Activated CD8-positive, alpha-beta memory T cell treated with anti-CD3 and anti-CD28 coated beads, Interleukin-2, amount 50 U/mL, for 1 hour (primary cell): ENCODE data around the gene SMDT1.
"Not testable (repeated sequence)": the region's sequence is repeated elsewhere in the genome, so short reads cannot be mapped to it uniquely, and the experiment has no call there.

Experiments used
- DNase-seq: peaks from one replicate; pipeline ENCODE4 v3.0.0-alpha.2; 2020; ENCODE audit errors: extremely low read depth

The SMDT1 gene

DNA sequence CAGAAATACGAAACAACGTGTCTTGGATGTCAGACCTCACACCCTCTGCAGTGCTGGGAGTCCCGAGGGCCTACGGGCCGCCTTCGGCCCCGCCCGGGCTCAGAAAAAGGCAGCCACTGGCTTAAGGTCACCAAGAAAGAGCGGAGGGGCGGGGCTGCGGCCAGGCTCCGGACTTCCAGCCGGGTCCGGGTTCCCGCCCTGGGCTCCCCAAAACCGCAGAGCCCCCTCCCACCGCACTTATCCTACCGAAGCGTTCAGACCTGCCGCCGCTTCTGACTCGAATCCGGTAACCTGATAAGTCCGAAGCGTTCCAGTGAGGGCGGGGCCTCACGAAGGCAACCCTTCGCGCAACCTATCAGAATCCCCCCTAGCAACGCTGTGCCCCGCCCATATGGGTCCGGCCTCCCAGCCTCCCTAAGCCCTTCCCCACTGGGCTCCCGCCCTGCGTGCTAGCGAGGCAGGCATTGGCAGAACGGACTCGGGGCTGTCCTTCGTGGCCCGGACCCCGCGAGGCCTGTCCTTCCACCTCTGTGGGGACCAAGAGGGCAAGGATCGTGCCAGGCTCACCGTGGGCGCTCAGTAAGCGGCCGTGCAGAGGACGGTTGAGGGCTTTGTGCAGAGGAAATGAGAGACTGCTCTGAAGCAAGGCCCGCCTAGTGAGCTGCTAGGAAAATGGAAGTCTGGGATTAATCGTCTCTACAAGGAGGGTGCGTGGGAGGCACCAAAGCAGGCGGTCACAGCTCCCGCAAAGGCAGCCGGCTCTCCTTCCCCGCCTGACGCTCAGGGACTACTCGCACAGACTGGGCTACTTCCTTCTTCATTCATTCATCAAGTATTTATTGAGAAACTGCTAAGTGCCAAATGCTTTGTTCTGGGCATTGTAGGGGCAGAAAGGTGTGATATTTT, 8.7 kb upstream of the SMDT1 start, which contains the start of gene NAGA:
TSS of gene NAGA (minus strand) at position 296 of the 906 bp plus-strand sequence. CDS start 515 bp downstream, outside the sequence.
- peak; percentile 58 for DNase-seq

DNA sequence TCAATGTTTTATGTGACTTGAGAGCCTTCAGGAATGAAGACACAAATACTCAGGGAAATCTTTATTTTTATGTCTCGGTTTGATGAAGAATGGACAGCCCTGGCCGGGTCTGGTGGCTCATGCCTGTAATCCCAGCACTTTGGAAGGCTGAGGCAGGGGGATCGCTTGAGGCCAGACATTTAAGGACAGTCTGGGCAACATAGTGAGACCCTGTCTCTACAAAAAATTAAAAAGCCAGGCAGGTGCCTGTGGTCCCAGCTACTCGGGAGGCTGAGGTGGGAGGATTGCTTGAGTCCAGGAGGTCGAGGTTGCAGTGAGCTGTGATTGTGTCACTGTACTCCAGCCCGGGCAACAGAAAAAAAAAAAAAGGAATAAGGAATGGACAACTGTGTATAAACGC, 8.0 kb upstream of the SMDT1 start:
- not testable (repeated sequence) for DNase-seq

DNA sequence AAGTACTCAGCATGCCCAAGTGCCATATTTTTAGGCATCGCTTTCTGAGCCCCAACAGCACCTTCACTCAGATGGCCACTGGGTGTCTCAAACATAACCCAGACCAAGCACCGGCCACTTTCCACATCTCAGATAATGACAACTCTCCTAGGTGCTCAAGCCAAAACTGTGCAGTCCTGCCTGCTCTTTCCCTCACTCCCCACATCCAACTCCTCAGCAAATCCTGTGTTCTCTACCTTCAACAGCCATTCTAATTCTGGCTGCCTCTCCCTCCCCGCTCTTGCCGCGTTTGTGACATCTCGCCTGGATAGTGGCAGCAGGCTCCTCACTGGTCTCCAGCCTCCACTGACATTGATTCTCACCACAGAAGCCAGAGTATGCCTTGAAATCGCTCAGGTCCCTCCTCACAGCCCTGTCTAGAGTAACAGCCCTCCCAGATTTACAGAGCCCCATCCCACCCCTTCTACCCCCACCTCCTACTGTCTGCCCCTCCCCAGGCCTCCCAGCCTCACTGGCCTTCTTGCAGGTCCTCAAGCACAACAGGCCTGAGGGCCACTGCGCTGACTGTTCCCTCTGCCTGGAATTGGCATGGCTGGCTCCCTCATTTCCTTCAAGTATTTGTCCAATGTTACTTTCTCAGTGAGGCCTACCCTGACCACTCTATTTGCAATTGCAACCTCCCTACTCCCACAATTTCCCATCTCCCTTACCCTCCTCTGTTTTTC, 6.7 kb upstream of the SMDT1 start:
- DNase-seq: no peak

DNA sequence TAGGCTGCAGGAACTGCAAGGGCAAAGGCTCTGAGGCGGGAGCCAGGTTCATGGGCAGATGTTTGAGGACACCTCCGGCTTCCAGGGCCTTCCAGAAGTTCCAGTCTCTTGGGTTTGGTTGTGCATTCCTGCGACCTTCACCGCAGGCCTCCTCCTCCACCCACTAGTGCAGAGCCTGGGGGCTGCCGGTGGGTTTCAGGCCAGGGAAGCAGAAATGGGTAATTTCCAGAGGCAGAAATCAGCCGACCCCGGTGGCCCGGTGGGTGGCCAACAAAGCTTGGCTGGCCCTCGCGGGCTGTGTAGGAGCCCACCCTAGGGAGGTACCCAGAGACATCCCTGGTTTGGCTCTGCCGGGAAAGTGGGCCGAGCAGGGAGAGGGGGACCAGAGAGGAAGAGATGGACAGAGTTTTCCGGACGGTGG, 5.9 kb upstream of the SMDT1 start:
- no peak for DNase-seq

DNA sequence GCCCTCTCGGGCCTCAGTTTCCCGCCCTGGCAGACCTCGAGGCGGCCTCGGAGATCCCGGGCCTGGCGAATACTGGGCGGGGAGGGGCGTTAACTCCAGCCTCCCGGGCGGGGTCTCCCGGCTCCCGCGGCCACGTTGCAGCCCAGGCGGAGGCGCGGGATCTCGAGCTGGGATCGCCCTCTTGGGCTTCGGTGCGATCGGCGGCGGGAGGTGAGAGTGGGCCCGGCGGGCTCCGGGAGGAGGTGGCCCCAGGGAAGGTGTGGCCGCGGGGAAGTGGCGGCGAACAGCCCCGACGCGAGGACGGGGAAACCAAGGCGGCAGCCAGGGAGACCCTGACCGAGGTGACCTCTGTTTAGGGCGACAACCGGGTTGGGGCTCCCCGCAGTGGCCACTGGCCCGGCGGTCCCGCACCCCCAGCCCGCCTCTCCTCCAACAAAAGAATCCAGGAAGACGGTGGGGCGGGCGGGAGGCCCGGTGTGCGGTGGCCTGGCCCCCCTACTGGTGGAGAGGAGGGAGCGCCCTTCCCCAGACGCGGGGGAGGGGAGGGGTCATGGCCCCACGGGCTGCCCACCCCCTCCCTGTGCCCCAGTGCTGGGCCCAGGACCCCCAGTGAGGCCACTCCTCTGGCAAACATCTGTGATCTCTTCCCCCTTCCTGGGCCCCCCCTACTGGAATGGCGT, 5.2 kb upstream of the SMDT1 start, which contains the start of gene PHETA2:
TSS of gene PHETA2 (plus strand) at position 117 of the 680 bp plus-strand sequence. CDS start 3,046 bp downstream, outside the sequence.
- no peak for DNase-seq

DNA sequence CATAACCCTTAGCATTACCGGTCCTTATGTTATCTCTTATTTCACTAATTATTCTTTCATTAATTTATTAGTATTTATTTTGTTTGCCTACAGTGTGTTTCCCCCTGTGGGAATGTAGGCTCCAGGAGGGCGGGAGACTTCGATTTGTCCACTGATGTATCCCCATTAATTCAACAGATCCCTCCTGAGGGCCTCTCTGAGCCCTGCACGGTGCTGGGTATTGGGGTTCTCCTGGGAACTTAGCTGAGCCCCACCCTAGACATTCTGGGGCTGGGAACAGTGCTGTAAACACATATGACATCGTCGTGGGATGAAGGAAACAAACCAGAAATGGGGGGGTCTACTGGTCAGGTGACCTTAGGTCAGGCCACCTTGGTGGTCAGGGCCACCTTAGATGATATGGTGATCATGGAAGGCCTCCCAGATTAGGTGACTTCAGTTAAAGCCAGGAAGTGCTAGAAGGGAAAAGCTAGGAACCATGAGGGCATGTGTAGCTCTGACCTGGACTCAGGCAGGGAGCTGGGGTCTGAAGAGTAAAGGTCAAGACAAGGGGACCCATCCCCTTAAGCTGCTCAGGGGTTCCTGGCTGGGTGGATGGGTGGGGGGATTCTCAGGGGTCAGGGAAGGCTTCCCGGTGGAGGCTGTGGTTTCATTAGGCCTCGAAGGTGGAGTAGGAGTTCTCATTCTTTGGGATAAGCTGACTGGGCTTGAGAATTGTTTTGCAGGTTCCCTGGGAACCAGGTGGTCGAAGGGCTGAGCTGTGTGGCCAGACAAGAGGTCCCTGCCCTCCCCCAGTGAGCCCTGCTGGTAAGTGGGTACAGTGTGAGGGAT, 4.4 kb upstream of the SMDT1 start:
- no peak for DNase-seq

DNA sequence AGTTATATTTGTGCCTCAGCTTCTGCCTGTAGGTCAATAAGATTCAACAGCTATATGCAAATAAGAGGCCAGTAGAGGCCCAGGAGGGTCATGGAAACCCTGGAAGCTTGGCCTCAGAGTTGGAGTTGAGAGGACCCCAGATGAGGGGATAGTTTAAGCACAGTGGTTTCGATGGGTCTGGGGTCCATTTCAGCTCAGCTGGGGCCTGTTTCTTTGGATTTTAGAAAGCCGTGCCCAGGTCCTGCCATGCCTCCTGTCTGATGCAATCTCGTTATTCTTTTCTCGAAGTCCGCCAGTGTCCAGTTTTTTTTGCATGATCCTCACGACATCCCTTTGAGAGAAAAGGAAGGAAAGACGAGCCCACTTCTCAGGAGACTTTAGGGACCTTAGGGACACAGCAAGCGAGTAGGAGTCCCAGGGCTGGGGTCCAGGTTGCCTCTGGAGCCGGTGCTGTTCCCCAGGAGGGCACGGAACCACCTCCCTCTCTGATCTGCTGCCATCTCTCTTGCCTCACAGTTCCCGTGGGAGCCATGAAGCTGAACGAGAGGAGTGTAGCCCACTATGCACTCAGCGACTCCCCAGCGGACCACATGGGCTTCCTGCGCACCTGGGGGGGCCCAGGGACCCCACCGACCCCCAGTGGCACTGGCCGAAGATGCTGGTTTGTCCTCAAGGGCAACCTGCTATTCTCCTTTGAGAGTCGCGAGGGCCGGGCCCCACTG, 2.6 kb upstream of the SMDT1 start:
- no peak for DNase-seq

DNA sequence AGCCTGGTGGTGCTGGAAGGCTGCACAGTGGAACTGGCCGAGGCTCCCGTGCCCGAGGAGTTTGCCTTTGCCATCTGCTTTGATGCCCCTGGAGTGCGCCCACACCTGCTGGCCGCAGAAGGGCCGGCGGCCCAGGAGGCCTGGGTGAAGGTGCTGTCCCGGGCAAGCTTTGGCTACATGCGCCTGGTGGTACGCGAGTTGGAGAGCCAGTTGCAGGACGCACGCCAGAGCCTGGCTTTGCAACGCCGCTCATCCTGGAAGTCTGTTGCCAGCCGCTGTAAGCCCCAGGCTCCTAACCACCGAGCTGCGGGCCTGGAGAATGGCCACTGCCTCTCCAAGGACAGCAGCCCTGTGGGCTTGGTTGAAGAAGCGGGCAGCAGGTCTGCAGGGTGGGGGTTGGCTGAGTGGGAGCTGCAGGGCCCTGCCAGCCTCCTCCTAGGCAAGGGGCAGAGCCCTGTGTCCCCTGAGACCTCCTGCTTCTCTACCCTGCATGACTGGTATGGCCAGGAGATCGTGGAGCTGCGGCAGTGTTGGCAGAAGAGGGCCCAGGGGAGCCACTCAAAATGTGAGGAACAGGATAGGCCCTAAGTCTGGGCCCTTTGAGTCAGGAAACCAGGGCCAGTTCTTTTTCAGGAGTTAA, 1.9 kb upstream of the SMDT1 start:
- no peak for DNase-seq

DNA sequence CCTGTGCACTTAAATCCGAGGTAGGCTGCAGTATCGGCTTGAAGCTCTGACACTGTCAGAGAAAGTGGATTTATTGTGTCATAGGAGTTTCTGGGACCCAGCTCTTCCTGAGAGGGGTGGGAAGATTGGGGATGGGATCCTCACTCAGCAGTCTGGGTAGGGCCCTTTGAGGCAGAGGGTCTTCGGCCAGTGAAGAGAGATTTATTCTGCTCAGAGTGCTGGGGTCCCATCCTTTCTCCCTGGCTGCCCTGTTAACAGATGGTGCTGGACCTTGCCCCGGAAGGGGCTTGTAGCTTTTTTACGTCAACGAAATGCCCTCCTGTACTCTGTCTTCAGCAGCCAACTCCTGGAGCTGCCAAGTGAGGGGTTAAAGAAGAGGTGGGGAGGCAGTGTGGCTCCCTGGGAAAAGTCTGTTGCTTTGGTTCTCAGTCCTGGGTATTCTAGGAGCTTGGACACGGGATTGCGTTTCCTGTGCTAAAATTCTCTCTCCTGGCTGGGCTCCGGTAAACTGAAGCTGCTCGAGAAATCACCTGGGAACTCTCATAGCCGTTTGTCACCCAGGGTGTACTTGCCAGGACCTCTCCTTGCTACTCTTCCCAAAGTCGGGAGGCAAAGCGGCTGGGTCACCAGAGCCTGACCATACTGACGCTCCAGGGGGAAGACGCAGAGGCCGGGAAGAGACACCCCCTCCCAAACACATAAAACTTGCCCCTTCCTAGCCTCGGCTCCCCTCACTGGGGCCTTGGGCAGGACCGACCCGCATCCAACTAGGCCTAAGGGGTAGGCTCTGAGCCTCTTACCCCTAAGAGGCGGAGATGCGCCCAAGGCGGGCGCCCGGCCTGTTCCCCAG, 806 bp upstream of the SMDT1 start:
- DNase-seq: no peak

DNA sequence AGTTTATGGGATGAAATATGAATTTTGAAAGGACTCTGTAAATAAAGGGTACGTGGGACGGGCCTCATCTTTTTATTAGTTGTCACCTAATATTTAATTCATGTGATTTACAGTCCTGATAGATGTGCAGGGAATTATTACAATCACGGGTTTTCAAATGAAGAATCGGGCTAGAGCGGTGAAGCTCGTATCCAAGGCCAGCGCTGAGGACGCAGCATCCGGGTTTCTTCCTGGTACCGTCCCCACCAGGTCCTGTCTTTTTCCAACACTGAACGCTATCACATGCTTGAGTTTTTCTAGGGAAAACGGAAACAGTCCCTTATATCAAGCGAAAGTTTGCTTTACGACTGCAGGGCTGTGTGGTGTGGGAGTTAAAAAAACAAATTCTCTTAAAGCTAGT, 787 bp downstream of the SMDT1 start:
- DNase-seq: no peak

DNA sequence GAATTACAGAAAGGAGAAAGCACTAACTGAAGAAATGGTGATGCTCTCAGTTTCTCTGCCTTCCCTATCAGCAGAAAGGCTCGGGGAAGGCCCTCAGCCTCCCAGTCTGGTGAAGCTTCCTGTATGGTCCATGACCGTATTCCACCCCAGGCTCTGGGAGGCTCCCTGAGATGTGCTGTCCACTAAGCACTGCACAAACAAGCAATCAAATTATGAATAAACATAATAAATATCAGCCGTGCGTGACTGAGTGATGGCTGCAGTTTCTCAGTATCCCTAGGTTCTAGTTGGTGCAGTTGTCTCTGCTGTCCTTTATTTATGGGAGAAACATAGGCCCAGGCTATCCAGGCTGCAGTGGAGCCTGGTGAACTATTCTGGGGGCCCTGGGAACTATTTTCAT, 3.6 kb downstream of the SMDT1 start:
- DNase-seq: no peak

DNA sequence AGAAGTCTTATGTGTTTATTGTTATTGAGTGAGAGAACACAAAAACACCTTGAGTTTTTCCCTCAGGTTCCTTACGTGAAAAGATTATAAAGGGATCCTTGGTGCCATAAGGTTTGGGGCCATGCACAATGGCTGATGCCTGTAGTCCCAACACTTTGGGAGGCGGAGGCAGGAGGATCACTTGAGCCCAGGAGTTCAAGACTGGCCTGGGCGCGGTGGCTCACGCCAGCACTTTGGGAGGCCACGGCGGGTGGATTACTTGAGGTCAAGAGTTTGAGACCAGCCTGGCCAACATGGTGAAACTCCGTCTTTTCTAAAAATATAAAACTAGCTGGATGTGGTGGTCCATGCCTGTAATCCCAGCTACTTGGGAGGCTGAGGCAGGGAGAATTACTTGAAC, 5.4 kb downstream of the SMDT1 start:
- DNase-seq: no peak

DNA sequence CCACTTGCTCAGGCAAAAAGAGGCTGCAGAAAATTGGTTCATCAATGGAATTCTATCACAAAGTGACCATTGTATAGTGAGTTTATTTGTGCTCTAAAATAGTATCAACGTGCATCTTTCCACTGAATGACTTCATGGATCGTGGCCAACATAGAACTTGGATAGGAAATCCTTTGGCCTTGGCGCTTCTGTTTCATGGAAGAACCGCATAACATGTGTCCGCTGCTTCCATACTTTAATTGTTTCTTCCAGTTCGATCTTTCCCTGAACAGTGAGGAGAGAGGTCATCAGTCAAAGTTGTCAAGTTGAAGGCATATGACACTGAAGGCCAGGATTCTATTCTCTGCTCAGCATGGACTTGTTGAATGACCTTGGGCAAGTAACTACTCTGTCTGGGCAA, 6.6 kb downstream of the SMDT1 start:
- no peak for DNase-seq

DNA sequence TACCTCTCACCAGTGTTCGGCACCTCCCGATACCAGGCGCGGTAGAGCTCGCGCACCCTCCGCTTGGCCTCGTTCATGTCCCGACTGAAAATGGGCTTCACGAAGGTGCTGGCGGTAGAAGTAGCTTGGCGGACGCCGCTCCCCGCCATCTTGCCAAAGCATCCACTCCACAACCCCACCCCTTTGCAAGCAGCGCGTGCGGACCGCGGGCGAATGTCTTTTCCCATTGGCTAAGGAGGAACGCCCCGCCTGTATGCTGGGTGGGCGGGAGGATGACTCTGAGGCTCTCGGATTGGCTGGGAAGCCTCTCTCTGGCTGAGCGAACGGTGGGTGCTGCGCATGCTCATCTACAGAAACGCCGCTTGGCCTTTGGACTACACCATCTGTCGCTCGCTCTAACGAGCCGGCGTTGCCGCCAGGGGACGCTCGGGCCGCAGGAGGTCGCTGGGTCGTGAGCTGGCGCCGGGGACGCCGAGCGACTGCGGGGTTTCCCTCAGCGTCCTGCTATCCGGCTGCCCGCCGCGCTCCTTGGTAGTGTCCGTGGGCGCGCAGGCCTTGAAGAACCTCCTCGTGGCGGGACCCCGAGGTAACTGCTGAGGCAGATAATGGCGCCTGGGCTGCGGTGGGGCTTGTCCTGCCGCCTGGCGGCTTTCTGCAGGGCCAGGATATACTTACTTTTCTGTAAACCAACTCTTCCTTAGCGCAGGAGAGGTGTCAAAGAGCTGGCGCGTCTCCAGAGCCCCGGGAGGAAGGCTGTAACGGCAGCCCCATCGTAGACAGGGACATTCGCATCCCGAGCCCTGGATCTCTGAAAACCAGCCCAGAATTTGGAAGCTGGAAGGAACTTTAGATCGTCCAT, 11.3 kb downstream of the SMDT1 start, which contains the start of gene NDUFA6:
TSS of gene NDUFA6 (minus strand) at position 177 of the 859 bp plus-strand sequence. CDS start at position 149, 28 bp downstream.
- DNase-seq: peak; percentile 98

DNA sequence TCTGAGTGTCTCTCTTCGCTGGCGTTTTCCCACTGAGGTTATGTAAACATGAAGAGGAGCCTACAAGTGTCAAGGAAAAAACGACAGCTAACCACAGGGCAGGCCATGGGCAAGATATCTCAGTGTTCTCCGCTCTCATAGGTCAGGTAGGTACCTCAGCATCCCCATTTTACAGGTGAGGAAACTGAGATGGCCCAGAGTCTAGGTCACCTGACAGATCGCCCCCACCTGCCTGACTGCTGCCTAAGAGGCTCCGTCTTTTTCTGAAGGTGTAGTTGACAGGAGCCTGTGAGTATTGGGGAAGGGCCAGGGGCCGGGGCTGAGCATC, 11.9 kb downstream of the SMDT1 start:
- DNase-seq: no peak

DNA sequence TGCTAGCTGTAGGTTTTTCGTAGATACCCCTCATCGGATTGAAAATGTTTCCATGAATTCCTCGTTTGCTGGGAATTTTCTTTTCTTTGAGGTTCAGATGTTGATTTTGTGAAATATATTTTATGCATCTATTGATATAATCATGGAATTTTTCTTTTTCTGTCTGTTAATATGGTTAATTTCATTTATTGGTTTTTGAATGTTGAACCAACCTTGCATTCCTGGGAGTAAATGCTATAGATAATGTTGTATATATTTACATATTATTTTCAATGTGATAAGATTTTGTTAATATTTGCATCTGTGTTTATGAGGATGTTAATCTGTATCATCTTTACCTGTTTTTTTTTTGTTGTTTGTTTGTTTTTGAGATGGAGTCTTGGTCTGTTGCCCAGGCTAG, 21.7 kb downstream of the SMDT1 start:
- no peak for DNase-seq

DNA sequence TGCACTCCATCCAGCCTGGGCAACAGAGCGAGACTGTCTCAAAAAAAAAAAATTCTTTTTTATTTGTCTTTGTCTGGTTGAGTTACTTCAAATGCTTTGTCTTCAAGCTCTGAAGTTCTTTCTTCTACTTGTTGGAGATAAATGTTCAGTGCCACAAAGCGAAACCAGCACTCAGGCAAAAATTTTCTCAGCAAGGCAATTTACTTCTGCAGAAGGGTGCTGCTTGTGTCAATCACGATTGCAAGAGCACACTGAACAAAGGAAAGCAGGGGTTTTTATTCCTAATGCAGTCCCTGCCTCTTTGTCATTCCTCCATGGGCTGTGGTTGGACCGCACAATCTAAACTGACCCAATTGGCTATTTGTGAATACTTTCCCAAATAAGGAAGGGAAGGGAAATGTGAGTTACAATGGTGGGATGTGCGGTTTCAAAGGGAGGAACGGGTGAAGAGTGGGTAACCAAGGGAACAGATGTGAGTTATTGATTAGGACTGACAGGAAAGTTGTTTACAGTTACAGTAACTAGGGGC, 24.9 kb downstream of the SMDT1 start:
- not testable (repeated sequence) for DNase-seq

DNA sequence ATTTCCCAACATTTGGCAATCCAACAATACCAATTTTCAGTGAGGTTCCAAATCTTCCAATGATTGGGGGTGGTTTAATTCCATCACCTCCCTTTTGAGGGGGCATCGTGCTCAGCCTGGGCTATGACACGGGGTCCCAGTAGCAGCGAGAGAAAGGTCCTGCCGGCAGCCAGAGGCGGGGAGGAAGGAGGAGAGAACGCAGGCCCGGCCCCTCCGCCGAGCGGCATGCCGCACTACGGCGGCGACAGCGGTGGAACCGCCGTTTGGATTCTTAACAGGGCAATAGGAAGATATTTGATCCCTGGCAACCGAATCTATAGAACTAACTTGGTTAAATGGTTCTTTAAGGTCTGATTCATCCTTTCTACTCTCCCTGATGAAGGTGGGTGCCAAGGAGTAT, 29.3 kb downstream of the SMDT1 start:
- no peak for DNase-seq
